ENCODE measurements around the gene GALNT9.

Gene GALNT9

GRCh38 chr12:132270969-132271754, 58.2 kb downstream of the GALNT9 start:
- Histone ChIP-seq H3K4me1 (ENCODE audit: insufficient read depth, low read length) (no peaks in the 10 kb centered on the region), H4K20me1 (ENCODE audit: insufficient read depth, low read length) (no peaks in the 10 kb centered on the region), H3K27me3 (ENCODE audit: insufficient read depth, low read length, poor library complexity) (no peaks in the 10 kb centered on the region), H2AFZ (ENCODE audit: low read depth, low read length) (no peak overlapping the region), H3K4me3 (ENCODE audit: low read depth in 1 of 2, low read length in 2 of 2) (no peak overlapping the region), H3K36me3 (ENCODE audit: insufficient read depth, low read length) (no peaks in the 10 kb centered on the region), H3K9me3 (ENCODE audit: insufficient read depth, low read length, severe bottlenecking) (no peaks in the 10 kb centered on the region), H3K79me2 (ENCODE audit: insufficient read depth, low read length) (no peaks in the 10 kb centered on the region), H3K27ac (ENCODE audit: low read length) (no peak overlapping the region), H3K9ac (ENCODE audit: low read depth, low read length) (no peak overlapping the region), H3K4me2 (ENCODE audit: insufficient read depth, low read length) (no peak overlapping the region)
- TF ChIP-seq CTCF (IDR thresholded peaks at IDR 0.05; ENCODE audit: borderline replicate concordance, extremely low read depth, low read length, poor library complexity, severe bottlenecking), result no peak
- no peak for TF ChIP-seq EZH2 (IDR thresholded peaks at IDR 0.05; ENCODE audit: borderline replicate concordance, low read depth, low read length, severe bottlenecking)
- DNase-seq (no peak), ATAC-seq (ENCODE audit: insufficient read depth, low read depth) (no peak)

- no peak for DNase-seq
These were observed 58.9 kb downstream of the GALNT9 start for GRCh38 chr12:132270516-132270915.

DNA sequence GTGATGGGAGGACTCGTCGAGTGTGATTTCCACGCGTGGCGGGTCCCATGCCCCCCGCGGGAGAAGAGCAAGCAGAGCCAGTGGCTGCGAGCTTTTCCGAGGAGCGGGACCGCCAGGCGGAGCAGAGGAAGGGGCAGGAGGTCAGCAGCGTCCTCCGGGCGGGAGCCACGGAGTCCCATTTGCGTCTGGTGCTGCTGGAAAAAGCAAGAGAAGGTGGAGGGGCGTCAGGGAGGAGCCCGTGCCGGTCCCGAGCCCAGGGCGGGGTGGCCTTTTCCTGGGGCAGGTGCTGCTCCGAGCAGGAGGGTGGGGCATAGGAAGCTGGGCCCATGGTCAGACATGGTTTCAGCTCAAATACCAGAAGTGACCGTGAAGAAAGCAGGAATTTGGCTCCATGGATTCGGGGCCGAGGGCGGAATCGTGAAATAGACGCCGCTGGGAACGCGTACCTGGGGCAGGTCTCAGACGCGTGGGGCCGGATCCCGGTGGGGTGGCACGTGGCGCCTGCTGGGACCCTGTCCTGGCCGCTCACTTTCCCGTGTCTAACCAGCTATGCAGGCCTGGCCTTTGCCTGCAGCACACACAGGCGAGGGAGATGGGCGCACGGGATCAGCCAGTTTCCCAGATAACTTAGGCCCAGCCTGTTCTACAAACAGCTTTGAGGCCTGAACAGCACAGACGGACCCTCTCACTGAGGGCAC, 60.0 kb downstream of the GALNT9 start:
- H2AFZ ChIP-seq (ENCODE audit: low read depth, low read length), result no peak overlapping the region
- H3K27me3 ChIP-seq (ENCODE audit: insufficient read depth, low read length, poor library complexity), result no peaks in the 10 kb centered on the region
- no peak for DNase-seq
- no peaks in the 10 kb centered on the region for H3K79me2 ChIP-seq (ENCODE audit: insufficient read depth, low read length)
- H3K9ac ChIP-seq (ENCODE audit: low read depth, low read length), result no peak overlapping the region
- no peak overlapping the region for H3K27ac ChIP-seq (ENCODE audit: low read length)
- no peak overlapping the region for H3K4me3 ChIP-seq (ENCODE audit: low read depth in 1 of 2, low read length in 2 of 2)
- H3K9me3 ChIP-seq (ENCODE audit: insufficient read depth, low read length, severe bottlenecking), result no peaks in the 10 kb centered on the region
- ATAC-seq (ENCODE audit: insufficient read depth, low read depth), result no peak
- H4K20me1 ChIP-seq (ENCODE audit: insufficient read depth, low read length), result no peaks in the 10 kb centered on the region
- no peak overlapping the region for H3K4me2 ChIP-seq (ENCODE audit: insufficient read depth, low read length)
- no peaks in the 10 kb centered on the region for H3K36me3 ChIP-seq (ENCODE audit: insufficient read depth, low read length)
- TF ChIP-seq EZH2 (IDR thresholded peaks at IDR 0.05; ENCODE audit: borderline replicate concordance, low read depth, low read length, severe bottlenecking) (no peak), CTCF (IDR thresholded peaks at IDR 0.05; ENCODE audit: borderline replicate concordance, extremely low read depth, low read length, poor library complexity, severe bottlenecking) (no peak)
- H3K4me1 ChIP-seq (ENCODE audit: insufficient read depth, low read length), result no peaks in the 10 kb centered on the region

More at GRCh38 chr12:132270516-132270915, 58.9 kb downstream of the GALNT9 start:
- Histone ChIP-seq H3K9me3 (ENCODE audit: insufficient read depth, low read length, severe bottlenecking) (no peaks in the 10 kb centered on the region), H3K79me2 (ENCODE audit: insufficient read depth, low read length) (no peaks in the 10 kb centered on the region), H3K36me3 (ENCODE audit: insufficient read depth, low read length) (no peaks in the 10 kb centered on the region), H4K20me1 (ENCODE audit: insufficient read depth, low read length) (no peaks in the 10 kb centered on the region), H3K4me3 (ENCODE audit: low read depth in 1 of 2, low read length in 2 of 2) (no peak overlapping the region), H3K27ac (ENCODE audit: low read length) (no peak overlapping the region), H3K4me2 (ENCODE audit: insufficient read depth, low read length) (no peak overlapping the region), H3K27me3 (ENCODE audit: insufficient read depth, low read length, poor library complexity) (no peaks in the 10 kb centered on the region), H3K9ac (ENCODE audit: low read depth, low read length) (no peak overlapping the region), H2AFZ (ENCODE audit: low read depth, low read length) (no peak overlapping the region), H3K4me1 (ENCODE audit: insufficient read depth, low read length) (no peaks in the 10 kb centered on the region)
- no peak for ATAC-seq (ENCODE audit: insufficient read depth, low read depth)
- TF ChIP-seq EZH2 (IDR thresholded peaks at IDR 0.05; ENCODE audit: borderline replicate concordance, low read depth, low read length, severe bottlenecking), result no peak
- TF ChIP-seq CTCF (IDR thresholded peaks at IDR 0.05; ENCODE audit: borderline replicate concordance, extremely low read depth, low read length, poor library complexity, severe bottlenecking), result no peak

Measured in DND-41 (cell line).